Neural progenitor cell (in vitro differentiated cells): ENCODE measurements around the gene TEDC1. TPM values are rescaled to one million over a fixed set of nuclear protein-coding genes. Genes with fewer than 3 reads are reported as not detected.

Experiments
- DNase-seq: peaks from one replicate; pipeline ENCODE4 v3.0.0-alpha.2; 2016; ENCODE audit warnings: low spot score
- H2AFZ ChIP-seq: fragments of 200-600 bp; sonication (generic); replicated peaks from 2 replicates; pipeline ENCODE4 v1.6.1; 2016; ENCODE audit warnings: antibody characterized with exemption
- H3F3A ChIP-seq: fragments of 200-600 bp; sonication (generic); 2 replicates; pipeline ENCODE4 v1.6.1; 2016; ENCODE audit warnings: antibody characterized with exemption, low read depth
- H3K27ac ChIP-seq: fragments of 200-600 bp; sonication (generic); 2 replicates; pipeline ENCODE4 v1.5.1; 2016; ENCODE audit warnings: mild to moderate bottlenecking
- H3K27me3 ChIP-seq: fragments of 200-600 bp; sonication (generic); 2 replicates; pipeline ENCODE4 v1.6.1; 2016; ENCODE audit warnings: mild to moderate bottlenecking, moderate library complexity
- H3K36me3 ChIP-seq: fragments of 200-600 bp; sonication (generic); 2 replicates; pipeline ENCODE4 v1.5.1; 2016
- H3K4me1 ChIP-seq: fragments of 200-600 bp; sonication (generic); 2 replicates; pipeline ENCODE4 v1.6.1; 2016; ENCODE audit warnings: mixed run types
- H3K4me2 ChIP-seq: fragments of 200-600 bp; sonication (generic); 2 replicates; pipeline ENCODE4 v1.6.1; 2016
- H3K4me3 ChIP-seq: fragments of 200-600 bp; sonication (generic); 2 replicates; pipeline ENCODE4 v1.5.1; 2016
- H3K79me2 ChIP-seq: fragments of 200-600 bp; sonication (generic); 2 replicates; pipeline ENCODE4 v1.6.1; 2016; ENCODE audit warnings: low read depth
- H3K9ac ChIP-seq: fragments of 200-600 bp; sonication (generic); 2 replicates; pipeline ENCODE4 v1.6.1; 2016
- H3K9me3 ChIP-seq: fragments of 200-600 bp; sonication (generic); 2 replicates; pipeline ENCODE4 v1.5.1; 2016; ENCODE audit warnings: low read depth
- H4K20me1 ChIP-seq: fragments of 200-600 bp; sonication (generic); 2 replicates; pipeline ENCODE4 v1.6.1; 2016; ENCODE audit warnings: low read depth
- H3K27ac Mint-ChIP-seq: 3 replicates; pipeline ENCODE4 v1.8.0; 2021; ENCODE audit warnings: mixed read lengths
- H3K27me3 Mint-ChIP-seq: 2 replicates; pipeline ENCODE4 v1.8.0; 2022; ENCODE audit warnings: low read depth, mild to moderate bottlenecking, inconsistent platforms, moderate library complexity, mixed read lengths; ENCODE audit not compliant: insufficient read depth
- H3K36me3 Mint-ChIP-seq: 3 replicates; pipeline ENCODE4 v1.8.0; 2021; ENCODE audit warnings: mixed read lengths
- H3K4me1 Mint-ChIP-seq: 3 replicates; pipeline ENCODE4 v1.8.0; 2021; ENCODE audit warnings: mixed read lengths
- H3K4me3 Mint-ChIP-seq: 3 replicates; pipeline ENCODE4 v1.8.0; 2021; ENCODE audit warnings: mild to moderate bottlenecking, moderate library complexity, mixed read lengths
- H3K9me3 Mint-ChIP-seq: 3 replicates; pipeline ENCODE4 v1.8.0; 2020; ENCODE audit warnings: mixed read lengths
- CTCF ChIP-seq: fragments of 200-600 bp; sonication (generic); IDR thresholded peaks from 2 replicates; pipeline ENCODE4 v1.5.1; 2017; ENCODE audit warnings: antibody characterized with exemption, mild to moderate bottlenecking
- EZH2 ChIP-seq: fragments of 200-600 bp; sonication (generic); IDR thresholded peaks from 2 replicates; pipeline ENCODE4 v1.6.1; 2017; ENCODE audit warnings: antibody characterized with exemption, mild to moderate bottlenecking, moderate library complexity
- EZH2phosphoT487 ChIP-seq: fragments of 200-600 bp; sonication (generic); IDR thresholded peaks from 2 replicates; pipeline ENCODE4 v1.6.1; 2017; ENCODE audit warnings: antibody characterized with exemption
- total RNA-seq: library from RNA; depleted of rRNA; stranded (reverse); fragments of >200 nt; gene quantifications from 2 replicates; pipeline ENCODE4 v1.2.3, GENCODE V29; 2015; ENCODE audit warnings: low replicate concordance

TEDC1 gene
- total RNA-seq, 1 donor from 2014 or later = 3.6 TPM

- no peak for TF ChIP-seq CTCF
- peak; percentile 49 for TF ChIP-seq EZH2phosphoT487
- TF ChIP-seq EZH2 = peak; percentile 81
- no peaks in the 10 kb centered on the region for H3K79me2 ChIP-seq
- H3K27ac Mint-ChIP-seq = no peak overlapping the region
- H3F3A ChIP-seq = peaks cover 38% of the 10 kb centered on the region
- peak overlapping the region; percentile 78 for H3K4me3 ChIP-seq
- H4K20me1 ChIP-seq = peaks cover 73% of the 10 kb centered on the region
- H3K27ac ChIP-seq = no peak overlapping the region
- peak overlapping the region; percentile 76 for H2AFZ ChIP-seq
- H3K27me3 Mint-ChIP-seq = peaks cover 9% of the 10 kb centered on the region
- H3K36me3 ChIP-seq = no peaks in the 10 kb centered on the region
- no peak overlapping the region for H3K9ac ChIP-seq
- peaks cover 44% of the 10 kb centered on the region for H3K4me1 ChIP-seq
- H3K9me3 Mint-ChIP-seq = no peaks in the 10 kb centered on the region
- peak overlapping the region; percentile 98 for H3K4me2 ChIP-seq
- H3K27me3 ChIP-seq = peaks cover 59% of the 10 kb centered on the region
- DNase-seq = peak; percentile 43
- H3K36me3 Mint-ChIP-seq = no peaks in the 10 kb centered on the region
- H3K9me3 ChIP-seq = no peaks in the 10 kb centered on the region
- peak overlapping the region; percentile 83 for H3K4me3 Mint-ChIP-seq
- H3K4me1 Mint-ChIP-seq = peaks cover 25% of the 10 kb centered on the region
These were observed 15.6 kb upstream of the TEDC1 start for GRCh38 chr14:105475269-105476096.

GRCh38 chr14:105476097-105476830 is 14.8 kb upstream of the TEDC1 start:
- H3K27ac ChIP-seq = no peak overlapping the region
- Mint-ChIP-seq H3K4me1 (peaks cover 32% of the 10 kb centered on the region), H3K27ac (no peak overlapping the region), H3K36me3 (no peaks in the 10 kb centered on the region), H3K4me3 (peak overlapping the region; percentile 83), H3K27me3 (peaks cover 9% of the 10 kb centered on the region), H3K9me3 (no peaks in the 10 kb centered on the region)
- H3K79me2 ChIP-seq = no peaks in the 10 kb centered on the region
- H3F3A ChIP-seq = peaks cover 31% of the 10 kb centered on the region
- H3K4me1 ChIP-seq = peaks cover 42% of the 10 kb centered on the region
- no peaks in the 10 kb centered on the region for H3K9me3 ChIP-seq
- peaks cover 67% of the 10 kb centered on the region for H3K27me3 ChIP-seq
- peaks cover 67% of the 10 kb centered on the region for H4K20me1 ChIP-seq
- no peak overlapping the region for H3K9ac ChIP-seq
- H3K4me3 ChIP-seq = peak overlapping the region; percentile 78
- H3K4me2 ChIP-seq = peak overlapping the region; percentile 98
- no peak overlapping the region for H2AFZ ChIP-seq
- DNase-seq = peak; percentile 34
- H3K36me3 ChIP-seq = no peaks in the 10 kb centered on the region
- TF ChIP-seq EZH2 (no peak), CTCF (no peak), EZH2phosphoT487 (no peak)

DNA sequence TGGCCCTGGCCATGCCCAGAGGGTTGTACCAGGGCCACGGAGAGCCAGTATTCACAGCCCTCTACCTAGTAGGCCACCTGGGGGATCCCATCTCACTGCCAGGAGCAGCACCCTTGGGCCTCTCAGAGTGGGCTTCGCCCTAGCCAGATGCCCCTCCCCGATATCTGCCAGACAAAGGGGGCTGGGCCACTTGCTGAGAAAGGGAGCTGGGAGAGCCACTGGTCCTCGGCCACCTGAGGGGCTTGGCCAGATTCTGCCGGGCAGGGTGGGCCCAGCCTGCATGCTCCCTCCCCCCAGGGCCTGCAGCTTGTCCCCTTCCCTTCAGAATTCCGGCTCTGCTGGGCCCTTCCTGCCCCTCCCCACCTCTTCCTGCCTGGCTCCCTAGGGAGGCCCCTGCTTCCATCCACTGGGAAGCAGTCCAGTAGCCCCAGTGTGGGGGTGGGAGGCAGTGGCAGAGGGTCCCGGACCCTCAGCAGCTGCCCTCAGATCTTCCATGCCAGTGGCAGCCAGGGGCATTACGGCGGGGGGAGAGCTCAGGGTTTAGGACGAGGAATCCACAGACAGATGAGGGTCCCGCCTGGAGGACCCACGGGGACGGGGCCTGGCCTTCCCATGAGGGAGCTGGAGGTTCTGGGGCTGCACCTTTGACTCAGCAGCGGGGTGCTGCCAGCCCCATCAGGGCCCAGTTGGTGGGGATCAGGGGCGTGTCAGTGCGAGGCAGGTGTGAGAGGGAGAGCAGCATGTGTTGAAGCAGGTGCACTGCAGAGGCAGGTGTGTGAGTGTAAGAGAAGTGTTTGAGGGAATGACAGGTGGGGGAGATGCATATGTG is 14.0 kb upstream of the TEDC1 start:
- TF ChIP-seq EZH2 = no peak
- no peak for TF ChIP-seq EZH2phosphoT487
- TF ChIP-seq CTCF = no peak
- Mint-ChIP-seq H3K4me1 (peaks cover 36% of the 10 kb centered on the region), H3K27me3 (peaks cover 9% of the 10 kb centered on the region), H3K9me3 (no peaks in the 10 kb centered on the region), H3K36me3 (no peaks in the 10 kb centered on the region), H3K27ac (no peak overlapping the region), H3K4me3 (peak overlapping the region; percentile 83)
- no peak for DNase-seq
- Histone ChIP-seq H3K9ac (no peak overlapping the region), H2AFZ (no peak overlapping the region), H3F3A (peaks cover 29% of the 10 kb centered on the region), H3K4me1 (peaks cover 42% of the 10 kb centered on the region), H3K36me3 (no peaks in the 10 kb centered on the region), H3K9me3 (no peaks in the 10 kb centered on the region), H3K27me3 (peaks cover 75% of the 10 kb centered on the region), H3K4me2 (no peak overlapping the region), H4K20me1 (peaks cover 61% of the 10 kb centered on the region), H3K4me3 (no peak overlapping the region), H3K27ac (no peak overlapping the region), H3K79me2 (no peaks in the 10 kb centered on the region)
